Astrocyte of the spinal cord (primary cell): ENCODE measurements around the gene PLEKHA1.

ENCODE experiments used
- DNase-seq: peaks from one replicate; pipeline ENCODE4 v3.0.0; 2011; ENCODE audit warnings: low read depth, low spot score
- H3K4me3 ChIP-seq: 2 replicates; pipeline ENCODE4 v1.5.1; 2011; ENCODE audit warnings: low read depth, mild to moderate bottlenecking, low read length, moderate library complexity
- in situ Hi-C: cut with HindIII; loops from 2 replicates; pipeline ENCODE4 v1.10.0; 2017; ENCODE audit warnings: low sequenced_read_pairs
- TF ChIP-seq, protein P1 (sequence below): IDR thresholded peaks from 2 replicates; pipeline ENCODE4 v1.5.1; 2012; ENCODE audit warnings: low read depth, mild to moderate bottlenecking, low read length, inconsistent platforms

PLEKHA1 gene

DNA sequence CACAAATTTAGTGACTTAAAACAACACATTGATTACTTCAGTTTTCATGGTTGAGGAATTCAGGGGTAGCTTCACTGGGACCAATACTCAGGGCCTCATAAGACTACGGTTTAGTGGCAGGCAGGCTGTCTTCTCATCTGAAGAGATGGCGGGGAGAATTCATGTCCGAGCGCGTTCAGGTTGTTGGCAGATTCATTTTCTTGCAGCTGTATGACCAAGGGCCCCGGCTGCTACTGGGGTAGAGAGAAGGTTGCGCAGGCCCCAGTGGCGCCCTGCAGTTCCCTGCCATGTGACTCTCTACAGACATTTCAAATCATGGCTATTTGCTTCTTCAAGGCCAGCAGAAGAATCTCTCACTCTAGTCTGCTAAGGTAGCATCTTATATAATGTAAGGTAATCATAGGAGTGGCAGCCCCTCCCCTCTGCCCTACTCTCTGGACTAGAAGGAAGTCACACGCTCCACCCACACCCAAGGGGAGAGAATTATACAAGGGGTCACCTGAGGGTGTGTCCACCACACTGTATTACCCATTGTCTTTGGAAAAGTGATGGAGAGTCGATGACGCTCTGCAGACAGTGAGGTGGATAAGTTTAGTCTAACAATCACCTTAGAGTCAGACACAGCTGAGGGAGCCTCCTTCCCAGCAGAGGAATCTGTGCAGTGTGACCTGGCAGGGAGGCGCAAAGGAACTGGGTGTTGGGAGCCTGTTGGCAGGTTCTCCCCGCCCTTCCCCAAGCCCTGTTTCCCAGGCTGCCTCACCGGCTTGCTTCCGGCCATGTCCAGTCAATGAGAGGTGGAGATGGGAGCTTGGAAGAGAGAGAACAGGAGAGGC lies 35.7 kb upstream of the PLEKHA1 start:
- in situ Hi-C loops = no loop called here
- TF ChIP-seq, protein P1, sequence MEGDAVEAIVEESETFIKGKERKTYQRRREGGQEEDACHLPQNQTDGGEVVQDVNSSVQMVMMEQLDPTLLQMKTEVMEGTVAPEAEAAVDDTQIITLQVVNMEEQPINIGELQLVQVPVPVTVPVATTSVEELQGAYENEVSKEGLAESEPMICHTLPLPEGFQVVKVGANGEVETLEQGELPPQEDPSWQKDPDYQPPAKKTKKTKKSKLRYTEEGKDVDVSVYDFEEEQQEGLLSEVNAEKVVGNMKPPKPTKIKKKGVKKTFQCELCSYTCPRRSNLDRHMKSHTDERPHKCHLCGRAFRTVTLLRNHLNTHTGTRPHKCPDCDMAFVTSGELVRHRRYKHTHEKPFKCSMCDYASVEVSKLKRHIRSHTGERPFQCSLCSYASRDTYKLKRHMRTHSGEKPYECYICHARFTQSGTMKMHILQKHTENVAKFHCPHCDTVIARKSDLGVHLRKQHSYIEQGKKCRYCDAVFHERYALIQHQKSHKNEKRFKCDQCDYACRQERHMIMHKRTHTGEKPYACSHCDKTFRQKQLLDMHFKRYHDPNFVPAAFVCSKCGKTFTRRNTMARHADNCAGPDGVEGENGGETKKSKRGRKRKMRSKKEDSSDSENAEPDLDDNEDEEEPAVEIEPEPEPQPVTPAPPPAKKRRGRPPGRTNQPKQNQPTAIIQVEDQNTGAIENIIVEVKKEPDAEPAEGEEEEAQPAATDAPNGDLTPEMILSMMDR = no peak
- no peak overlapping the region for H3K4me3 ChIP-seq
- DNase-seq = no peak

DNA sequence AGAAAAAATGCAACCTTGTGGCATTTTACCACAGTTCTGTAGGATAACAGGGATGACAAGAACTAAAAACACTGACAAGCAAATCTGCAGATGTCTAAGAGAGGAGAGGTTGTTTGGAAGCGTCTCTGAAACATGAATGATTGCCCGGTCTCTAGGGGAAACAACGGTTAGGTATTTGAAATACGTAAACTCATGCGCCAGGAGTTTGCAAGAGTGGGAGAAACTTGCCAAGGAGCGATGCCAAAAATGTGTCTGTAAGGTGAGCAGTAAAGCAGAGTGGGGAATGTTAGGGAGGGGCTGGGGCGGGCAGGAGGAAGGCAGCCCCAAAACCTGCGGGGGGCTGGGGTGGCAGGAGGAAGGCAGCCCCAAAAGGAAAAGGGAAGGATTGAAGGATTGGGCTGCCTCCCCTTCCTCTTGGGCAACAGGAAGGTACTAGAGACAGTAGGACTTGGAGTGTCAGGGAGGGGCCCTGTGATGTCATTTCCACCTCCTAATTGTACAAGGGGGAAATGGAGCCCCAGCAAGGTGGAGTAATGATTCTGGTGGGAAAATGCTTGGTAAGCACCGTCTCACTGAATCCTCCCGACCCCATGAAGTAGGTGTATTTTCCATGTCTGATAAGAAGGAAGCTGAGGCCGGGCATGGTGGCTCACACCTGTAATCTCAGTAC lies 33.2 kb upstream of the PLEKHA1 start:
- DNase-seq = no peak
- in situ Hi-C loops = no loop called here
- no peak overlapping the region for H3K4me3 ChIP-seq
- TF ChIP-seq, protein P1 = no peak

DNA sequence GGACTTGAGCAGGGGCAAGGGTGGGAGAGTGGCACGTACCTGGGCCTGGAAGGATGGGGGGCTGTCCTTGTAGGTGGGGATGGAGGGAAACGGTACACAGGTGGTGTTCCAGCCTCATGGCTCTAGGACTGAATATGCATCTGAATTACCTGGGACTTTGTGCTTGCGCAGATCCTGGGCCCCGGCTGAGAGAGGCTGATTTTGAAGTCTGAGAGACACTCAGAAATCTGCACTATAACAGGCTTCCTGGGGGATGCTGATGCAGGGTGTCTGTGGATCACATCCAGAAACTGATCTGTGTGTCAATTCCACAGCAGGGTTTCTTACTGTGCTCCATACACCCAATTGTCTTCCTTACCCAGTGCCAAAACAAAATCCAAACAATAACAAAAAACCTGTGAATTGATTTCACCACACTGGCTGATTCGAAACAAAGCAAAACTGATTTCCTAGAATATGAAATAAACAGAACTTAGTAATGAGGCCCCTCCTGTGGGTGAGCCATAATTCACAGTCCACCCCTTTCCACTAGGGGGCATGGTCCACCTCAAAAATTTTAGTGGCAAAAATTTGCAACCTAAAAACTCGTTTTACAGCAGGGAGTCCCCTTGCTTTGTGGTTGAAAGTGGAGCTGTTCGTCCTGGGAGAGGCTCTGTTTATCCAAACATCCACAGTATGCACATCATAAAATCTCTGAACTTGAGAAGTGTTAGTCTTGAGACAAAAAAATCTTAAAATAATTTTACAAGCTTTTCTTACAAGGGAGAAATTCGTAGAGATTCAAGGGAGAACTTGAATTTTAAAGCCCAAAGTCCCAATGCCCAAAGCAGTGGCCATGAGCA lies 32.0 kb upstream of the PLEKHA1 start:
- in situ Hi-C loops = no loop called here
- DNase-seq = peak; percentile 65
- no peak overlapping the region for H3K4me3 ChIP-seq
- TF ChIP-seq, protein P1 = peak; percentile 78

DNA sequence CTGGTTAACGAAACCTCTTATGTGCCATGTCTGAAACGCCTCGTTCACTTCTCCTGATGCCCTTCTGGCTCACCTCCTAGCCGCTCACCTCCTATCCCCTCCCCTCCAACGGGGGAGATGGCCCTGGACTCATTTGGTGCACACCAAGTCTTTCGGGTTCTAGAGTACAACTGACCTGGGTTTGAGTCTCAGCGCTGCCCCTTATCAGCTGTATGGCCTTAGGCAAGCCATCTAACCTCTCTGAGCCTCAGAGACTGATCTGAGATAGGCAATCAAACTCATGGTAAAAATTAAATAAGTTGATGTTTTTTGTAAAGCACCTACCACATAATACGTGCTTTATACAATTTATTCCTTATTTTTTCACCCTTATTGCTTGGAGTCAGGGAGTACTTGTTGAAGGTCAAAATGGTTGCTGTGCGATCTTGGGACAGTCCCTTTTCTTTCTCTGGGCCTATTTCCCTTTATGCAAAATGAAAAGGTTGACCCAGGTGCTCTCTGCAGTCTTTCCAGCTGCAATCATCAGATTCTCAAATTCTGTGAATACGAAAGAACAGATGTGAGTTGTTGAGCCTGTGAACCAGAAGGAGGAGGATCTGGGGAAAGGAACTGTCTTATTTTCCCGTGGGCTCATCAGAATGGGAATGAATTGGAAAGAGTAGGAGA lies 31.2 kb upstream of the PLEKHA1 start:
- no peak for DNase-seq
- H3K4me3 ChIP-seq = no peak overlapping the region
- TF ChIP-seq, protein P1 = no peak
- in situ Hi-C loops = no loop called here

DNA sequence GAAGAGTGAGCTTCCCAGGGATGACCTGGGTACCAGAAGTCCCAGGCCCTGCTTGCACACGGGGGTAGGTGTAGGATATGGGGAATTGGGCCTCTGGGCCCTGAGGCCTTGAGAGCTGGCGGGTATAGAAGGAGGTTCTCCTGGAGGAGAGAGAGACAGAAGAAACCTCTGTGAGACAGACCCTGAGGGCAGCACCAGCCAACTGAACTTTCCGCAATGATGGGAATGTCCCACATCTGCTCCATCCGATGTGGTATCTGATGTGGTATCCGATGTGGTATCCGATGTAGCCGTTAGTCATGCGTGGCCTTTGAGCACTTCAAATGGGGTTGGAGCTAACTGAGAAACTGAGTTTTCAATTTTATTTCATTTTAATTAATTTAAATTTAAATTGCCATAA lies 30.6 kb upstream of the PLEKHA1 start:
- TF ChIP-seq, protein P1 = no peak
- in situ Hi-C loops = no loop called here
- DNase-seq = no peak
- no peak overlapping the region for H3K4me3 ChIP-seq

DNA sequence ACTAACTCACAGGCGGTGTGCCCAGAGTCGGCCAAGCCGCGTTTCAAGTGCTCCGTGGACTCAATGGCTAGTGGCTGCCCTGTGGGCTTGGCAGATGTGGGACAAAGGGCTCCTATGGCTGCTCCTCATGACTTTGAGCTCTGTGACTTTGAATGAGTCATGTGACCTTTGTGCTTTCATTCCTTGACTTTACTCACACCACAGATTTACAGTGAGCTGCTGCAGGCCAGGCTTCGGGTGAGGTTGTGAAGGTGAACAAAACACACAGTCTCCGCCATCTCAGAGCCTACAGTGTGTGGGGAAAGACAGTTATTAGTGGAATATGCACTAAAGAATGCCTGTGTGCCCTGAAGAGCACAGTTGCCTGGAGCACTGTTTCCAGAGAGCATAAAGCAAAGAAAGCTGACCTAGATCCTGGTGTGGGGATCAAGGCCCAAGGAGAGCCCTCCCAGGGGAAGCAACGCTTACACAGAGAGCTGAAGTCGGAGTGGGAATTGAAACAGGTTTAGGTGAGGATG lies 29.7 kb upstream of the PLEKHA1 start:
- TF ChIP-seq, protein P1 = no peak
- DNase-seq = peak; percentile 47
- in situ Hi-C loops = no loop called here
- no peak overlapping the region for H3K4me3 ChIP-seq
